Heart left ventricle (tissue), 13 donors: ENCODE results near the gene HSD17B14.
"Not testable (repeated sequence)": the region's sequence is repeated elsewhere in the genome, so short reads cannot be mapped to it uniquely, and the experiment has no call there.

ENCODE experiments used
- POLR2A ChIP-seq, 2 donors: fragments of 450-650 bp; IDR thresholded peaks; one replicate each; pipeline ENCODE4 v1.6.1; 2017; ENCODE audit warnings: antibody characterized with exemption in 2 of 2, mild to moderate bottlenecking in 2 of 2, moderate library complexity in 2 of 2
- TF ChIP-seq, protein P1 (sequence below), 12 donors: fragments of 200-600 bp; sonication (generic) in 4 of 12; IDR thresholded peaks; one replicate each; pipeline versions ENCODE4 v1.5.0 to v1.8.0; 2018 to 2022; ENCODE audit warnings: antibody characterized with exemption in 12 of 12, mild to moderate bottlenecking in 5 of 12
- donor health status: ischemic (EF 13 %, LVEDD 7.1; RV severe dilation, severe dysfunction).
- donor health status: DM: no; HTN: yes; CAD: no.
- donor health status: DM: no; HTN: no; CAD: no.
- donor health status: ischemic (EF 25% LVEDD 6.9; RV normal size, moderate dysfunction).
- donor health status: ischemic (EF 25% LVEDD 5.7; RV mildly dilated, moderate dysfunction).
- donor health status: ischemic (EF 35%, LVEDD 5.7; RV mildly dilated, moderate dysfunction).
- donor health status: nonischemic (EF 11% LVEDD 7.7; RV severe dilation, severe dysfunction).
- donor health status: DM: yes; HTN: yes; CAD: no.
- donor health status: PGD.
- donor health status: ischemic (EF 29% LVEDD 5.4; RV normal size, mild dysfunction).
- donor health status: nonischemic (EF 23%, LVEDD 6.1; RV moderate dilation, normal function).

DNA sequence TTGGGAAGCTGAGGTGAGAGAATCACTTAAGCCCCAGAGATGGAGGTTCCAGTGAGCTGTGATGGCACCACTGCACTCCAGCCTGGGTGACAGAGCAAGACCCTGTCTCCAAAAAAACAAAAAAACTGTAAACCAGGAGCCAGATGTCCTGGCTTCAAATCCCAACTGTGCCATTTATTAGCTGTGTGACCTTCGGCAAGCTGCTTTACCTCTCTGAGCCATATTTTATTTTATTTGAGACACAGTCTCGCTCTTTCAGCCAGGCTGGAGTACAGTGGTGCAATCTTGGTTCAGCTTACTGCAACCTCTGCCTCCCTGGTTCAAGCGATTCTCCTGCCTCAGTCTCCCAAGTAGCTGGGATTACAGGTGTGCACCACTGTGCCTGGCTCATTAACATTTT, 10.4 kb upstream of the HSD17B14 start:
- TF ChIP-seq, protein P1, sequence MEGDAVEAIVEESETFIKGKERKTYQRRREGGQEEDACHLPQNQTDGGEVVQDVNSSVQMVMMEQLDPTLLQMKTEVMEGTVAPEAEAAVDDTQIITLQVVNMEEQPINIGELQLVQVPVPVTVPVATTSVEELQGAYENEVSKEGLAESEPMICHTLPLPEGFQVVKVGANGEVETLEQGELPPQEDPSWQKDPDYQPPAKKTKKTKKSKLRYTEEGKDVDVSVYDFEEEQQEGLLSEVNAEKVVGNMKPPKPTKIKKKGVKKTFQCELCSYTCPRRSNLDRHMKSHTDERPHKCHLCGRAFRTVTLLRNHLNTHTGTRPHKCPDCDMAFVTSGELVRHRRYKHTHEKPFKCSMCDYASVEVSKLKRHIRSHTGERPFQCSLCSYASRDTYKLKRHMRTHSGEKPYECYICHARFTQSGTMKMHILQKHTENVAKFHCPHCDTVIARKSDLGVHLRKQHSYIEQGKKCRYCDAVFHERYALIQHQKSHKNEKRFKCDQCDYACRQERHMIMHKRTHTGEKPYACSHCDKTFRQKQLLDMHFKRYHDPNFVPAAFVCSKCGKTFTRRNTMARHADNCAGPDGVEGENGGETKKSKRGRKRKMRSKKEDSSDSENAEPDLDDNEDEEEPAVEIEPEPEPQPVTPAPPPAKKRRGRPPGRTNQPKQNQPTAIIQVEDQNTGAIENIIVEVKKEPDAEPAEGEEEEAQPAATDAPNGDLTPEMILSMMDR (IDR thresholded peaks at IDR 0.05), result not testable (repeated sequence)
- not testable (repeated sequence) for TF ChIP-seq POLR2A (IDR thresholded peaks at IDR 0.05)
